Uterus (tissue), 4 donors: ENCODE results near the gene PAQR7. TPM values are rescaled to one million over a fixed set of nuclear protein-coding genes. Genes with fewer than 3 reads are reported as not detected.

Source experiments
- DNase-seq, 2 donors: peaks; one replicate each; pipeline ENCODE4 v3.0.0-alpha.2; 2019 to 2020
- H3K27ac ChIP-seq, 2 donors: fragments of 200-600 bp; sonication (generic); 1 replicate in 1 of 2; 2 replicates in 1 of 2; pipeline ENCODE4 v1.5.1; 2016 to 2018
- H3K27me3 ChIP-seq, 2 donors: fragments of 200-600 bp; sonication (generic); one replicate each; pipeline ENCODE4 v1.5.1; 2018 to 2019; ENCODE audit warnings: control low read depth in 1 of 2
- H3K36me3 ChIP-seq, 2 donors: fragments of 200-600 bp; sonication (generic); one replicate each; pipeline ENCODE4 v1.5.1; 2019; ENCODE audit warnings: control low read depth in 1 of 2
- H3K4me1 ChIP-seq, 2 donors: fragments of 200-600 bp; sonication (generic); one replicate each; pipeline ENCODE4 v1.5.1; 2018 to 2019; ENCODE audit warnings: control low read depth in 1 of 2
- H3K4me3 ChIP-seq, 2 donors: fragments of 200-600 bp; sonication (generic); 1 replicate in 1 of 2; 2 replicates in 1 of 2; pipeline ENCODE4 v1.5.1; 2018 to 2019; ENCODE audit warnings: mild to moderate bottlenecking in 1 of 2
- H3K9me3 ChIP-seq, 2 donors: fragments of 200-600 bp; sonication (generic); one replicate each; pipeline ENCODE4 v1.5.1; 2019; ENCODE audit warnings: control low read depth in 1 of 2
- POLR2A ChIP-seq, 2 donors: fragments of 450-650 bp; IDR thresholded peaks; one replicate each; pipeline ENCODE4 v1.6.1; 2016; ENCODE audit warnings: antibody characterized with exemption in 2 of 2, mild to moderate bottlenecking in 1 of 2, moderate library complexity in 1 of 2
- intact Hi-C: fragments of 100-400 bp; cut with DNase I; formaldehyde crosslinking; loops from one replicate; pipeline ENCODE4 v1.15.1; 2023; ENCODE audit warnings: low total_unique reads
- total RNA-seq, 4 donors: library from RNA; depleted of rRNA in 3 of 4; stranded (reverse); fragments of >200 nt in 3 of 4; gene quantifications; one replicate each; pipeline versions ENCODE4 v1.1.0 to v1.2.4, GENCODE V29; 2014 to 2023
- TF ChIP-seq, protein P1 (sequence below), 4 experiments: fragments of 200-600 bp in 2 of 4; fragments of 450-650 bp in 2 of 4; sonication (generic) in 2 of 4; IDR thresholded peaks; one replicate each; pipeline ENCODE4 v1.5.1; 2016 to 2019; ENCODE audit warnings: antibody characterized with exemption in 4 of 4, mild to moderate bottlenecking in 2 of 4, moderate library complexity in 1 of 4
- donor health status: DM: yes; HTN: yes; CAD: no.

PAQR7 gene
- total RNA-seq, 4 donors from 2014 or later: 4.7 to 20.1 (median 9.9) TPM

DNA sequence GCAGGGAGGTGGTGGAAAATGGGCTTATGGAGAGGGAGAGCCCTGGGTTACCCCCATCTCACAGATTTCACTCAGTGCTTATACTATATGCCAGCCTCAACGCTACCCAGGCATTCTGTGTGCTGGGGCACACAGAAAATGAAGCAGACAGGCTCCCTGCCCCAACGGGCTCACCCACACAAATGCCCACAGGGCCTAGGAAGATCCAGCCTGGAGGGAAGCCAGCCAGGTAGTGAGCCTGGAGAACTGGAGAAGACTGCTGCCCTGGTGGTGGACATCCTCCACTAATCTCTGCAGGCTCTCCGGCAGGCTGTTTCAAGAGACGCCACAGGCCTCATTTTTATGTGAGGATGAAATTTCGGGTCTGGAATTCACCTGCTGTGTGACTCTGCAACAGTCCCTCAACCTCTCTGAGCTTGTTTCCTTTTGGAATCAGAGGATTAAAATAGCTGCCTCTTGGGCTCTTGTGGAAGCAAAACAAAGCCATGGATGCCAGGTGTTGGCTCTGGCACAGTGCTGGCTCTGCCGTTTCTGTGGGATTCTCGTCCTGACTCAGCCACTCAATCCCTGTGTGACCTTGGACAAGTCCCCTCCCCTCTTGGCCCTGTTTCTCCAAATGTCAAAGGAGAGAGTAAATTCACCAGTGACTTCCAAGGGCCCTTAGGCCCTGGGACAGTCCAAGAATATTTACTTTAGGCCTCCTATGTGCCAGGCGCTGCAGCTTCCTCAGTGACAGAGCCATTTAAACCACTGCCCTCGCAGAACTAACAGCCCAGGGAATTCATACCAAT, 3.6 kb downstream of the PAQR7 start:
- no peak for TF ChIP-seq POLR2A (IDR thresholded peaks at IDR 0.05)
- TF ChIP-seq, protein P1, sequence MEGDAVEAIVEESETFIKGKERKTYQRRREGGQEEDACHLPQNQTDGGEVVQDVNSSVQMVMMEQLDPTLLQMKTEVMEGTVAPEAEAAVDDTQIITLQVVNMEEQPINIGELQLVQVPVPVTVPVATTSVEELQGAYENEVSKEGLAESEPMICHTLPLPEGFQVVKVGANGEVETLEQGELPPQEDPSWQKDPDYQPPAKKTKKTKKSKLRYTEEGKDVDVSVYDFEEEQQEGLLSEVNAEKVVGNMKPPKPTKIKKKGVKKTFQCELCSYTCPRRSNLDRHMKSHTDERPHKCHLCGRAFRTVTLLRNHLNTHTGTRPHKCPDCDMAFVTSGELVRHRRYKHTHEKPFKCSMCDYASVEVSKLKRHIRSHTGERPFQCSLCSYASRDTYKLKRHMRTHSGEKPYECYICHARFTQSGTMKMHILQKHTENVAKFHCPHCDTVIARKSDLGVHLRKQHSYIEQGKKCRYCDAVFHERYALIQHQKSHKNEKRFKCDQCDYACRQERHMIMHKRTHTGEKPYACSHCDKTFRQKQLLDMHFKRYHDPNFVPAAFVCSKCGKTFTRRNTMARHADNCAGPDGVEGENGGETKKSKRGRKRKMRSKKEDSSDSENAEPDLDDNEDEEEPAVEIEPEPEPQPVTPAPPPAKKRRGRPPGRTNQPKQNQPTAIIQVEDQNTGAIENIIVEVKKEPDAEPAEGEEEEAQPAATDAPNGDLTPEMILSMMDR (IDR thresholded peaks at IDR 0.05): no peak
- H3K4me3 ChIP-seq: no peak overlapping the region
- H3K36me3 ChIP-seq: no peaks in the 10 kb centered on the region
- peak overlapping the region in 1 of 2 donors; percentile 24 for H3K27ac ChIP-seq
- no peak for DNase-seq
- H3K4me1 ChIP-seq: peaks cover 0 to 10% of the 10 kb centered on the region in 2 donors
- intact Hi-C loops: no loop called here
- H3K27me3 ChIP-seq: no peaks in the 10 kb centered on the region
- no peaks in the 10 kb centered on the region for H3K9me3 ChIP-seq

DNA sequence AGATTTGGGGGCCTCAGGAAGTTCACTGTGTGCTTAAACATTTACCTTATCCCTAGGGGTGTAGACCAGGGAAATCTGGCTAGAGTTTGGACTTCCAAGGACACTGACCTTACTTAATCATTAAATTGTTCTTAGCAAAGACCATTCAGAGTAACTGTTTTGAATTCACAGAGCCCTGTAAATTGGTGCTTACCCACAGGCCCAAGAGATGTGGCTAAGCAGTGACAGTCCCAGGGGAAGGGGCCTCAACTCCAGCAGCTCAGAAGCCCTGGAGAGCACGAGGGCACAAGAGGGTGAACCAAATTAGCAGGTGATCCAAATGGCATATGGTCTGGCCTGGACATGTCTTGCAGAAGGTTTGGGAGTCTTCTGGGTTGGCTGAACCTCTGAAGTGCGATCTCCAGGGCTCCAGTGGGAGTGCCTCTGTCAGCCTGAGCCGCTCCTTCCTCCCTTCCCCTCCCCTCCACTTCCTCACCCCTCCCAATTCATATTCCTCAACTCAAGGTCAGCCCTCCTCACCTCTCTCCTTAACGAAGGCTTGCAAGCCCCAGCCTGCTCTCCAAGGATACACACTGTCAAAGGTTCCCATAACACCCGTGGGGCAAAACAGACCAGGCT, 4.3 kb downstream of the PAQR7 start:
- no peak for TF ChIP-seq POLR2A (IDR thresholded peaks at IDR 0.05)
- TF ChIP-seq, protein P1 (IDR thresholded peaks at IDR 0.05): no peak
- Histone ChIP-seq H3K9me3 (no peaks in the 10 kb centered on the region), H3K27me3 (no peaks in the 10 kb centered on the region), H3K4me3 (no peak overlapping the region), H3K36me3 (no peaks in the 10 kb centered on the region), H3K27ac (peak overlapping the region in 1 of 2 donors; percentile 24), H3K4me1 (peaks cover 0 to 10% of the 10 kb centered on the region in 2 donors)
- DNase-seq: no peak
- intact Hi-C loops: no loop called here

DNA sequence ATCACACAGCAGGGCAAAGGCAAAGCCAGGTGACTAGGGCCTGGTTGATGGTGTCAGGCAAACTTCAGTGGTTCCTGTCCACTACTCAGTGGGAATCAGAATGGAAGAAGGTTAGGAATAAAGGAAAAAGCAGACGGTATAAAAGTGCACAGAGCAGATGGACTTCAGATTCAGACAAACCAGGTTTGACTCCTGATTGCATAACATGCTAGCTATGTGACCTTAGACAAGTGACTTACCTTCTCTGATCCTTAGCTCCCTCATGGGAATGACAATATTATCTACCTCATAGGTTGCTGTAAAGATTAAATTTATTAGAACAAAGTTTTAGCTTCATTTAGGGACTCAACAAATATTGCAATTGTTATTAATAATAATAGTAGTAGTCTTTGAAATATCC, 4.9 kb downstream of the PAQR7 start:
- Histone ChIP-seq H3K36me3 (no peaks in the 10 kb centered on the region), H3K27ac (no peak overlapping the region), H3K4me1 (peaks cover 0 to 10% of the 10 kb centered on the region in 2 donors), H3K4me3 (no peak overlapping the region), H3K9me3 (no peaks in the 10 kb centered on the region), H3K27me3 (no peaks in the 10 kb centered on the region)
- TF ChIP-seq, protein P1 (IDR thresholded peaks at IDR 0.05): no peak
- no peak for DNase-seq
- intact Hi-C loops: no loop called here

DNA sequence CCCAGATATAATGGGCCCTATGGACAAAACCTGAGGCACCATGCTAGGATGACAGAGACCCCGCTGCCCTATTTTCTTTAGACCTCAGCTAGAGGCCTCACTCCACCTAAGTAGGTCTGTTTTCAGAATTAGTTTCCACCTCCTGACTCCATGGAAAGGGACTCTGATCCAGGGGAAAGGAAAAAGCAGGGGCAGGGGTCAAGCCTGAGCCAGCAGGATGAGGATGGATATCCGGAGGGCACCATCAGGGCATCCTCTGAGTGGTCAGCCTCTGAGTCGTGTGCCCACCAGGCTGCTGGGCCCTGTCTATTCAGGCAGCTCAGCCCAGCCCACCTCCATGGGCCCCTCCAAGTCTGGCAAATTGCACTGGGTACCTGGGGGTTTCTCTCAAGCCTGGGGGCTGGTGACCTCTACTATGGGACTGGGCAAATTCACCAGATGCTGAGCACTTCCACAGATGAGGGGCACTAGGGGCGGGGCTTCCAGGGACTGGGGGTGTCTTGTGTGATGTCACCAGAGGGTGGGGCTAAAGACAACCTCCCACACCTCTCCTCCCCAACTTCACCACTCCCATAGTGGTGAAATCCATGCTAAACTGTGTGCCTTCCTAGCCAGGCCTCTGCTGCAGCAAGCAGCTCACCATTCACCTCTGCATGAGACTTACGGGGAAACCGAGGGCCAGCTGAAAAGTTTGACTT, 5.5 kb downstream of the PAQR7 start:
- Histone ChIP-seq H3K4me3 (no peak overlapping the region), H3K9me3 (no peaks in the 10 kb centered on the region), H3K36me3 (no peaks in the 10 kb centered on the region), H3K27me3 (no peaks in the 10 kb centered on the region), H3K27ac (no peak overlapping the region), H3K4me1 (peaks cover 0 to 10% of the 10 kb centered on the region in 2 donors)
- DNase-seq: no peak
- intact Hi-C loops: no loop called here
- TF ChIP-seq POLR2A (IDR thresholded peaks at IDR 0.05): no peak
- TF ChIP-seq, protein P1 (IDR thresholded peaks at IDR 0.05): no peak
